ENCODE data around the gene MGAT5. TPM values are rescaled to one million over a fixed set of nuclear protein-coding genes. Genes with fewer than 3 reads are reported as not detected.
A peak's percentile ranks its signal among the peaks of the same experiment; 100 is the strongest.

MGAT5 gene
- total RNA-seq, 1 experiment from 2014 or later: 37.5 TPM

GRCh38 chr2:134412639-134412999 lies 158.7 kb downstream of the MGAT5 start:
- no peak for DNase-seq (ENCODE audit: low read depth)

GRCh38 chr2:134413430-134413829 lies 159.6 kb downstream of the MGAT5 start:
- no peak for DNase-seq (ENCODE audit: low read depth)

GRCh38 chr2:134413912-134414311 lies 160.0 kb downstream of the MGAT5 start:
- no peak for DNase-seq (ENCODE audit: low read depth)

- DNase-seq (ENCODE audit: low read depth): no peak
These were observed 162.1 kb downstream of the MGAT5 start for GRCh38 chr2:134416018-134416417.

- DNase-seq (ENCODE audit: low read depth): peak; percentile 78
These were observed 162.8 kb downstream of the MGAT5 start for GRCh38 chr2:134416637-134417036.

- no peak for DNase-seq (ENCODE audit: low read depth)
These were observed 164.2 kb downstream of the MGAT5 start for GRCh38 chr2:134417968-134418582.

GRCh38 chr2:134420259-134420658 lies 166.4 kb downstream of the MGAT5 start:
- DNase-seq (ENCODE audit: low read depth): no peak

- no peak for DNase-seq (ENCODE audit: low read depth)
These were observed 167.0 kb downstream of the MGAT5 start for GRCh38 chr2:134420920-134421319.

- no peak for DNase-seq (ENCODE audit: low read depth)
These were observed 167.9 kb downstream of the MGAT5 start for GRCh38 chr2:134421556-134422328.

- DNase-seq (ENCODE audit: low read depth): peak; percentile 76
These were observed 172.0 kb downstream of the MGAT5 start for GRCh38 chr2:134425724-134426496.

- DNase-seq (ENCODE audit: low read depth): no peak
These were observed 172.8 kb downstream of the MGAT5 start for GRCh38 chr2:134426721-134427120.

GRCh38 chr2:134429886-134430285 lies 176.0 kb downstream of the MGAT5 start:
- DNase-seq (ENCODE audit: low read depth): no peak

- DNase-seq (ENCODE audit: low read depth): peak; percentile 70
These were observed 178.1 kb downstream of the MGAT5 start for GRCh38 chr2:134431838-134432434.

GRCh38 chr2:134432435-134432883 lies 178.6 kb downstream of the MGAT5 start:
- DNase-seq (ENCODE audit: low read depth): no peak

- no peak for DNase-seq (ENCODE audit: low read depth)
These were observed 179.6 kb downstream of the MGAT5 start for GRCh38 chr2:134433469-134433868.

- no peak for DNase-seq (ENCODE audit: low read depth)
These were observed 180.1 kb downstream of the MGAT5 start for GRCh38 chr2:134433979-134434378.

- no peak for DNase-seq (ENCODE audit: low read depth)
These were observed 181.6 kb downstream of the MGAT5 start for GRCh38 chr2:134435505-134435904.

- no peak for DNase-seq (ENCODE audit: low read depth)
These were observed 182.1 kb downstream of the MGAT5 start for GRCh38 chr2:134435936-134436335.

GRCh38 chr2:134436706-134437105 lies 182.8 kb downstream of the MGAT5 start:
- peak; percentile 49 for DNase-seq (ENCODE audit: low read depth)

GRCh38 chr2:134438371-134438770 lies 184.5 kb downstream of the MGAT5 start:
- no peak for DNase-seq (ENCODE audit: low read depth)

- DNase-seq (ENCODE audit: low read depth): no peak
These were observed 186.6 kb downstream of the MGAT5 start for GRCh38 chr2:134440336-134440909.

All from HT1080 (cell line).